ENCODE results near the gene MYO7B. TPM values are rescaled to one million over a fixed set of nuclear protein-coding genes. Genes with fewer than 3 reads are reported as not detected.

The MYO7B gene
- total RNA-seq (2022; extraction: Qiagen RNA extraction): 0.14 to 0.62 TPM (median 0.23 TPM) in 5 replicates

DNA sequence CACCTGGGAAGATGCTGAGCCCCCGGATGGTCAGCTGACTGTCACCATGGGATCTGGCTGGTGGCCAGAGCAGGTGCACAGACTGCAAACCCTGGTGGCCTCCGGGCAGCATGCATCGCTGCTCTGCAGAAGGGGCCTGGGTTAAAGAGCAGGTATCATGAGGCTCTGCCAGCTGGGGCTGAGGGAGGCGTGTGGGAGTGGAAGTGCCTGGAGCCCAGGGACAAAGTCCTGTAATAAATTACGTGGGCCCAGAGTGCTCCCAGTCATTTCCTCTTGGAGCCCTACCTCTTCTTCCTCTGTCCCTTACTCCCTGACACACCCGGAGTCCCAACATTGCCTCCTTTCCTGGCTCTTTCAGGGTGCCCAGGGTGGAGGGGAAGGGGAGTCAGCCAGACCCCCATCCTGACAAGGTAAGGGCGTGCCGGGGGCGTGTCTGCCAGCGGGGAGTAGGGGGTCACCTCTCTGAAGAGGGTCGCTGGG is at the start of gene MYO7B:
Gene MYO7B (plus strand): TSS at position 262 of the 480 bp plus-strand sequence. CDS start 24,040 bp downstream, outside the sequence.

DNA sequence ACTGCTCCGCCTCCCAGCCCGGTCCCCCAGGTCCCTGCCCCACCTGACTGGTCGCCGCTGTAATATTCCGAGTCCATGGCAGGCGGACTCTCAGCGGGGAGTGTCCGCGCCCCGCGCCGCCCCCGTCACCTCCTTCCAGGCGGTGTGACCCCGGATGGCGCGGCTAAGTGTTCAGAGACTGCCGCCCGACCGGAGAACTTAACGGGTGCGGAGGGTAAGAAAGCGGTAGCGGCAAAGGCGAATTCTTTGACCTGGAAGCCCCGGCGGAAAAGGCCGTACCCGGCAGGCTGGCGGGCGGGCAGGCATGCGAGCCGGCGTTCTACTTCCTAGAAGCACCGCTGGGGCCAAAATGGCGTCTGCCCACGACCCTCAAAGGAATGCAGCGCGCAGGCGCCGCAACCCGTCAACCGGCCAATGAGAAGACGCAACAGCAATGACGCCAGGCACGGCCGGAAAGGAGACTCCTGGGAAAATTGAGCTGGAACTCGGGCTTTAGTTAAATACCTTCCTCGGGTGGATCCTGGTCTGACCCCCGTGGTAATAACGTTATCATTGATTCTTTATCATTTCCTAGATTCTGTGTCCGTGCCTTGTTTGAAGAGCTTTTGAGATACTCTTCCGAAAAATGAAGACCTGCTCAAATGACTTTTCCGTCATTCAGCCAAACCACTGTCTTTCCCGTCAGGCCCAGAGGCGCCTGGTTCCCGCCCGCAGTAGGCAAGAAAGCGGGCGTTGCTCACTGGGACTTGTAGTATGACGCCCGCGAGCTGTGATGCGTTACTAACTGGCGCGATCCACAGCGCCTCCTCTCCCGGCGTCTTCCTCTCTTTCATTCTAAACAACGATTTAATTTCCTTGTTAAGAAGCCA is 9.1 kb upstream of the MYO7B start, which contains the start of gene IWS1:
Gene IWS1 (minus strand): TSS at position 358 of the 869 bp plus-strand sequence. CDS start 281 bp downstream, at position 77.

DNA sequence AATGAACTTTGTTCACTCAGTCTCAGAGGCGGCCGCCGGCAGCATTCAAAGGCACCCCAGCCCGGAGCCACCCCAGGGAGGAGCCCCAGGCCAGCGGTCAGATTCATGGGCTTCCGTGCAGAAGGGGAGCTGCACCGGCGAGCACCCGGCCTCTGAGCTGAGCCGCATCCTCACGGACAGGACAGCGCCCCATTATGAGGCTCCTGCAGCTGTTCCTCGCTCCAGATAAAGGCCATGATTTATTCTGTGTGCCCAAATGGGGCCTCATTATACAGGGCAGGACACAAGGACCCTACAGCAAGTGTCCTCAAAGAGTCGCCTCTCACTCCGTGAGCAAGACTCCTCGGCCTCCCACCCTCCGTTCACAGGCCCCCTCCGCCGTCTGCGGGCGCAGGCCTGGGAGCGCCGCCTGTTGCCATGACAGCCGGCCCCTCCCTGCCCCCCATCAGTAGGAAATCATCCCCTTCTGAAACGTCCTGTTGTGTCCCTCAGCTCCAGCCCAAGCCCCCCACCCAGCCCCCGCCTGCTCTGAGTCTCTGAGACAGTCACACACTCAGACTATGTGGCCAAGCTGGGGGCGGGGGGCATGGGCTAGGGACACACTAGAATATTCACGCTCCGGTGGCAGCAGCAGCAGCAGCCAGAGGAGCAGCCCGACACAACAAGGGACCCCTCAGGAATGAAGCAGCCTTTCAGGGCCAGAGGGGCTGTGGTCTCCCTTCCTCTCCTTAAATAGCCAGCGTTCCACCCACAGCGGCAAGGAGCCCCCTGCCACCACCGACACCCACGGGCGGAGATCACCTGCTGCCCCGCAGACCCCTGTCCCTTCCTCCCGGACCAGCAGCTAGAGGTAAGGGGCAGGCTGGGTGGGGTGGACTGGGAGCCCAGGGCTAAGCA is 110.2 kb downstream of the MYO7B start, which contains the start of gene GPR17:
Gene GPR17 (plus strand): TSS at position 759 of the 897 bp plus-strand sequence. CDS start 4,583 bp downstream, outside the sequence.

DNA sequence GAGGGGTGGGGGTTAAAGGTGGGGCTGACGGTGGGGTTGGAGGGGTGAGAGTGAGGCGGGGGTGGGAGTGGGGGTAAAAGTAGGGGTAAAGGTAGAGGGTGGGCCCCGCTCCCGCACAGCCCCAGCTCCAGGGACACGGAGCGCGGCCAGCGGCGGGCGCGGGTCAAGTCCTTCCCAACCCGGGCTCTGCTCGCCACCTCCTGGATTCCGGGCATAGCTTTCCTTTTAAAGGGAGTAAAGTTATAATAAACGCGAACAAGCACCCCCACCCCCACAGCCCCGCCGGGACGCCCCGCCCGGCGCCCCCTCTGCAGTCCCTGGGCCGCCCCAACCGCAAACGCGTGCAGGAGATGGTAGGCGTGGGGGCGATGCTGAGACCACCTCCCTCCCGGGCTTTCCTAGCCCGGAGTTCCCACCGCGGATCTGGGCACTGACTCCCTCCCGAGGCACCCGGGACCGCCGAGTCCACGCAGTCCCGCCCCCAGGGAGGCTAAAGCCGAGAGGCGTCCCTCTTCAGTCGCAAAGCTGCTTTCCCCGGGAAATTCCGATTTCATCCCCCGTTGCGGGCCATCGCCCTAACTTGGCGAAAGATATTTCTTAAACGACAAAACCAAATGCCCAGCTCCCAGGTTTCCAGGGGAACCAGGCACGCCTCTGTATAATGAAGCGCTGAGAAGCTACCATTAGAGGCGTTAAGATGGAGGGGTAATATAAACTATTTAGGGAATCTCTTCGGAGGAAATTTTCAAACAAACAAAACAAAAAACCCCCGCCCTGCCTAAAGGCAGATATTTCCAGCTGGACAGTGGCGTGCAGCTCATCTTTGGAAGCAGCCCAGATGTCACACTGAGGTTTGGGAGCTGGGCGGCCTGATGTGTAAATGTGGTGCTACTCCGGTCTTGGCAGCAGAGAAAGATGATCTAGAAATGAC is 140.1 kb downstream of the MYO7B start, which contains the start of gene LIMS2:
Gene LIMS2 (minus strand): TSS at position 200 of the 931 bp plus-strand sequence. CDS start 506 bp downstream, outside the sequence.

Other genes starting within 250 kb of the MYO7B start
- gene ERCC3, start 241.5 kb upstream of the MYO7B start, total RNA-seq (2022; extraction: Qiagen RNA extraction): 37.5 to 46.9 TPM (median 39.9 TPM) in 5 replicates
- 13.0 to 20.7 TPM (median 19.5 TPM) in 5 replicates for gene MAP3K2, start 147.7 kb upstream of the MYO7B start, total RNA-seq (2022; extraction: Qiagen RNA extraction)
- gene PROC, start 117.3 kb upstream of the MYO7B start, total RNA-seq (2022; extraction: Qiagen RNA extraction): 5.0 to 5.8 TPM (median 5.5 TPM) in 5 replicates
- gene IWS1, start 9.2 kb upstream of the MYO7B start, total RNA-seq (2022; extraction: Qiagen RNA extraction): 33.2 to 46.6 TPM (median 37.4 TPM) in 5 replicates
- 0.07 to 0.13 TPM (median 0.10 TPM) in 3 of 5 replicates, not detected in the others for gene GPR17, start 110.5 kb downstream of the MYO7B start, total RNA-seq (2022; extraction: Qiagen RNA extraction)
- 5.8 to 10.2 TPM (median 7.8 TPM) in 5 replicates for gene LIMS2, start 139.8 kb downstream of the MYO7B start, total RNA-seq (2022; extraction: Qiagen RNA extraction)
- 4.6 to 6.1 TPM (median 5.8 TPM) in 5 replicates for gene SFT2D3, start 165.8 kb downstream of the MYO7B start, total RNA-seq (2022; extraction: Qiagen RNA extraction)

All from A549 treated with AZD2906 at 1 μM for 4 hours (cell line).